ENCODE measurements around the gene SUSD4.

SUSD4 gene

GRCh38 chr1:223176437-223176836, 187.5 kb downstream of the SUSD4 start:
- DNase-seq = no peak

GRCh38 chr1:223175633-223176032, 188.3 kb downstream of the SUSD4 start:
- no peak for DNase-seq

- DNase-seq = no peak
Measured at GRCh38 chr1:223175032-223175431, 188.9 kb downstream of the SUSD4 start.
